Measurements from ENCODE around the gene SUMO2.
"Not testable (repeated sequence)": the region's sequence is repeated elsewhere in the genome, so short reads cannot be mapped to it uniquely, and the experiment has no call there.

SUMO2 gene

DNA sequence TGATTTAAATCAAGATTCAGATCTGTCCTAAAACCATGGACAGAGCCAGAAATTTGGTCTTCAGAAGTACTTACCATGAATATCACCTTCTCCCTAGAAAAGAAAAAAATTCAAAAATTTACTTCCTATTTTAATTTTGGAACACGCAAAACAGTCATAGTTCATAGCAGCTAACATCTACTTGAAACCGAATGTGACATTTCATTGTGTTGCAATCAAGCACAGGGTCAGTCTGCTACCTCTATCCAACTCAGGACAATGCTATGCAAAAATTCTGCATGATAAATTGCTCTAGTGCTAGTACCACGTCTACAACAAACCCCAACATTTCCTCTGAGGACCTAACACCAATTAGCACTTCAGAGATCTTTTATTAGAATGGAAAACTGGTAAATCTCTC, 36.2 kb downstream of the SUMO2 start:
- Histone ChIP-seq H3K9ac (ENCODE audit: insufficient read length) (no peak overlapping the region), H3K27ac (no peak overlapping the region), H3K4me3 (no peak overlapping the region), H3K36me3 (ENCODE audit: insufficient read depth, low read length) (peaks cover 73% of the 10 kb centered on the region), H3K9me3 (ENCODE audit: low read depth, low read length) (no peaks in the 10 kb centered on the region)
- DNase-seq (ENCODE audit: low read depth, low spot score) = no peak
- TF ChIP-seq EZH2 (IDR thresholded peaks at IDR 0.05) (no peak), POLR2AphosphoS5 (IDR thresholded peaks at IDR 0.05; ENCODE audit: borderline replicate concordance, low read depth, low read length) (no peak), FOXP2 (optimal IDR thresholded peaks at IDR 0.05; ENCODE audit: control extremely low read depth, extremely low read length, insufficient read depth) (no peak)

DNA sequence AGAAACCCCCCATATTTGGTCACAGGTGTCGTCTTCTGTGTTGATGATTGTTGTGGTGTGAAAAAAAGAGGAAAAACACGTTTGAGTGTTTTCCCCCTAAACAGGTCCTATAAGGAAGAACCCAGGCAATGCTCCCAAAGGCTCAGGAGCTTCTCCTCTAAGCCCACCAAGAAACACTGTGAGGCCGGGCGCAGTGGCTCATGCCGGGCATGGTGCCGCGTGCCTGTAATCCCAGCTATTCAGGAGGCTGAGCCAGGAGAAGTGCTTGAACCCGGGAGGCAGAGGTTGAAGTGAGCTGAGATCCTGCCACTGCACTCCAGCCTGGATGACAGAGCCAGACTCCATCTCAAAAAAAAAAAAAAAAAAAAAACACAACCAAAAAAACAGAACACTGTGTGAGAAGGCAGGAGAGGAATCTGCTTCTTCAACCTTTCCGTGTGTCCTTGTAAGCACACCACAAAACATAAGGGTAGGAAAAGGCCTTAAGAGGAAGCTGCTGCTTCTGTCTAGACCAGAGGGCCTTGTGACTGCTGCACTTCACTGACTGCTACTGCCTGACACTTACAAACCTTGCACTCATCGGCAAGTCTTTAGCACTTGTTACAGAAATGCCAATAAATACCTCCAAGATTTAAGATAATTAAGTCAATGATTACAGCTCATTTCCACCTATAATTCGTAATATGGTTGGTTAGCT, 37.8 kb downstream of the SUMO2 start:
- Histone ChIP-seq H3K9ac (ENCODE audit: insufficient read length) (no peak overlapping the region), H3K9me3 (ENCODE audit: low read depth, low read length) (no peaks in the 10 kb centered on the region), H3K27ac (0 out of 2 replicates have a peak overlapping the region, but pooled peaks have one; percentile 11), H3K36me3 (ENCODE audit: insufficient read depth, low read length) (peaks cover 89% of the 10 kb centered on the region), H3K4me3 (no peak overlapping the region)
- no peak for DNase-seq (ENCODE audit: low read depth, low spot score)
- no peak for TF ChIP-seq FOXP2 (optimal IDR thresholded peaks at IDR 0.05; ENCODE audit: control extremely low read depth, extremely low read length, insufficient read depth)

DNA sequence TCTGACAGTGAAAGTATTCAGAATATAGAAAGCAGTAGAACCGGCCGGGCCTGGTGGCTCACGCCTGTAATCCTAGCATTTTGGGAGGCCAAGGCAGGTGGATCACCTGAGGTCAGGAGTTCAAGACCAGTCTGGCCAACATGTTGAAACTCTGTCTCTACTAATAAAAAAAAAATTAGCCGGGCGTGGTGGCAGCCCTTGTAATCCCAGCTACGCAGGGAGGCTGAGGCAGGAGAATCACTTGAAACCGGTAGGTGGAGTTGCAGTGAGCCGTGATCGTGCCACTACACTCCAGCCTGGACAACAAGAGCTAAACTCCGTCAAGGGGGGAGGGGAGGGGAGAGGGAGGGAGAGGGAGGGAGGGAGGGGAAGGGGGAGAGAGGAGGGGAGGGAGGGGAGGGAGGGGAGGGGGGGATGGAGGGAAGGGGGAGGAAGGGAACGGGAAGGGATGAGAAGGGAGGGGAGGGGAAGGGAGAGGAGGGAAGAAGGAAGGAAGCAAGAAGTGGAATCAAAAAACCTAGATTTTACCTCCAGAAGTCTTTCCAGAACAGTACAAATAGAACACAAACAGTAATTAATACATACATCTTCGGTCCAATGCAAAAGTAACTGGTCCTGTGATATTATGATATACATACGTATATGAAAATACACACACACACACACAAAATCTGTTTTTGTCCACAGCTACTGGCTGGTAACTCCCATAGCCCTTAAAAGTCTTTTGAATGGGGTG, 40.4 kb downstream of the SUMO2 start:
- TF ChIP-seq POLR2AphosphoS5 (IDR thresholded peaks at IDR 0.05; ENCODE audit: borderline replicate concordance, low read depth, low read length) (no peak), EZH2 (IDR thresholded peaks at IDR 0.05) (no peak), FOXP2 (optimal IDR thresholded peaks at IDR 0.05; ENCODE audit: control extremely low read depth, extremely low read length, insufficient read depth) (no peak)
- H3K4me3 ChIP-seq = no peak overlapping the region
- no peaks in the 10 kb centered on the region for H3K9me3 ChIP-seq (ENCODE audit: low read depth, low read length)
- H3K36me3 ChIP-seq (ENCODE audit: insufficient read depth, low read length) = peaks cover 97% of the 10 kb centered on the region
- no peak for DNase-seq (ENCODE audit: low read depth, low spot score)
- no peak overlapping the region for H3K27ac ChIP-seq
- no peak overlapping the region for H3K9ac ChIP-seq (ENCODE audit: insufficient read length)

DNA sequence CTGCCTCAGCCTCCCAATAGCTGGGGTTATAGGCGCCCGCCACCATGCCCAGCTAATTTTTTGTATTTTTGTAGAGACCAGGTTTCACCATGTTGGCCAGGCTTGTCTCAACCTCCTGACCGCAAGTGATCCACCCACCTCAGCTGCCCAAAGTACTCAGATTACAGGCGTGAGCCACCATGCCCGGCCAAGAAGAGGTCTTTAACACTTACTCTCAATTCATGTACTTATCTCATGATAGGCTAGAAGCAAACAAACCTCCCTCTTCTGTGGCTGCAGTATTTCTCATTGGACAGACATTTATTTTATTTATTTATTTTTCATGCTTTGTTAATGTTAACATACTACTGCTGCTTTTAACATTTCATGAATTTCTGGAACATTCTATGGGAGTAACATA, 44.2 kb downstream of the SUMO2 start:
- H3K36me3 ChIP-seq (ENCODE audit: insufficient read depth, low read length) = peaks cover 81% of the 10 kb centered on the region
- H3K27ac ChIP-seq = peak overlapping the region; percentile 39; the same call in 1 of the 2 replicates
- H3K9me3 ChIP-seq (ENCODE audit: low read depth, low read length) = no peaks in the 10 kb centered on the region
- H3K9ac ChIP-seq (ENCODE audit: insufficient read length) = no peak overlapping the region
- no peak overlapping the region for H3K4me3 ChIP-seq
- TF ChIP-seq EZH2 (IDR thresholded peaks at IDR 0.05) (no peak), POLR2AphosphoS5 (IDR thresholded peaks at IDR 0.05; ENCODE audit: borderline replicate concordance, low read depth, low read length) (no peak), FOXP2 (optimal IDR thresholded peaks at IDR 0.05; ENCODE audit: control extremely low read depth, extremely low read length, insufficient read depth) (no peak)
- no peak for DNase-seq (ENCODE audit: low read depth, low spot score)

DNA sequence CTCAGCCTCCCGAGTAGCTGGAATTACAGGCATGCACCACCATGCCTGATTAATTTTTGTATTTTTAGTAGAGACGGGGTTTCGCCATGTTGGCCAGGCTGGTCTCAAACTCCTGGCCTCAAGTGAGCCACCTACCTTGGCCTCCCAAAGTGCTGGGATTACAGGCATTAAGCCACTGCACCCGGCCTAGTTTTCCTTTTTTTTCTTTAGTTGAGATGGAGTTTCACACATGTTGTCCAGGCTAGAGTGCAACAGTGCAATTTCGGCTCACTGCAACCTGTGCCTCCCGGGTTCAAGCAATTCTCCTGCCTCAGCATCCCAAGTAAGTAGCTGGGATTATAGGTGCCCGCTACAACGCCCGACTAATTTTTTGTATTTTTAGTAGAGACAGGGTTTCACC, 45.0 kb downstream of the SUMO2 start:
- not testable (repeated sequence) for H3K9ac ChIP-seq (ENCODE audit: insufficient read length); DNase-seq (ENCODE audit: low read depth, low spot score); H3K4me3 ChIP-seq; H3K27ac ChIP-seq; H3K9me3 ChIP-seq (ENCODE audit: low read depth, low read length)
- H3K36me3 ChIP-seq (ENCODE audit: insufficient read depth, low read length) = peaks cover 74% of the 10 kb centered on the region

GRCh38 chr17:75135946-75136345, 46.8 kb downstream of the SUMO2 start:
- Histone ChIP-seq H3K27ac (peak overlapping the region; percentile 65), H3K9ac (ENCODE audit: insufficient read length) (no peak overlapping the region), H3K36me3 (ENCODE audit: insufficient read depth, low read length) (peaks cover 58% of the 10 kb centered on the region), H3K9me3 (ENCODE audit: low read depth, low read length) (no peaks in the 10 kb centered on the region), H3K4me3 (no peak overlapping the region)
- TF ChIP-seq EZH2 (IDR thresholded peaks at IDR 0.05) (no peak), POLR2AphosphoS5 (IDR thresholded peaks at IDR 0.05; ENCODE audit: borderline replicate concordance, low read depth, low read length) (no peak), FOXP2 (optimal IDR thresholded peaks at IDR 0.05; ENCODE audit: control extremely low read depth, extremely low read length, insufficient read depth) (no peak)
- DNase-seq (ENCODE audit: low read depth, low spot score) = no peak

GRCh38 chr17:75135452-75135851, 47.3 kb downstream of the SUMO2 start:
- H3K9me3 ChIP-seq (ENCODE audit: low read depth, low read length) = no peaks in the 10 kb centered on the region
- H3K9ac ChIP-seq (ENCODE audit: insufficient read length) = no peak overlapping the region
- peak overlapping the region; percentile 65 for H3K27ac ChIP-seq
- H3K36me3 ChIP-seq (ENCODE audit: insufficient read depth, low read length) = peaks cover 53% of the 10 kb centered on the region
- TF ChIP-seq POLR2AphosphoS5 (IDR thresholded peaks at IDR 0.05; ENCODE audit: borderline replicate concordance, low read depth, low read length) (no peak; the same call in 1 of the 2 replicates), EZH2 (IDR thresholded peaks at IDR 0.05) (no peak), FOXP2 (optimal IDR thresholded peaks at IDR 0.05; ENCODE audit: control extremely low read depth, extremely low read length, insufficient read depth) (no peak)
- no peak for DNase-seq (ENCODE audit: low read depth, low spot score)
- H3K4me3 ChIP-seq = no peak overlapping the region

GRCh38 chr17:75133607-75134347, 49.0 kb downstream of the SUMO2 start:
- H3K9me3 ChIP-seq (ENCODE audit: low read depth, low read length); H3K27ac ChIP-seq; H3K9ac ChIP-seq (ENCODE audit: insufficient read length); DNase-seq (ENCODE audit: low read depth, low spot score); H3K4me3 ChIP-seq: not testable (repeated sequence)
- H3K36me3 ChIP-seq (ENCODE audit: insufficient read depth, low read length) = peaks cover 44% of the 10 kb centered on the region

Measured in SK-N-MC (cell line).